Pericardium fibroblast (primary cell): ENCODE data around the gene COX11. TPM values are rescaled to one million over a fixed set of nuclear protein-coding genes. Genes with fewer than 3 reads are reported as not detected.

ENCODE experiments used
- total RNA-seq: library from RNA; depleted of rRNA; stranded (reverse); fragments of >200 nt; gene quantifications from 2 replicates; pipeline ENCODE4 v1.2.3, GENCODE V29; 2015

Gene COX11
- total RNA-seq = 18.1 and 26.5 TPM in 2 replicates

GRCh38 chr17:54968262-54968987 lies at the start of gene COX11, which contains the start of gene STXBP4:
TSS of gene COX11 (minus strand) at chr17:54968654. CDS start at chr17:54968646, 8 bp downstream.
TSS of gene STXBP4 (plus strand) at chr17:54968765. CDS start at chr17:54986220, 17,455 bp downstream.

Other genes with a start within 250 kb of the COX11 start
- gene TOM1L1, start 67.8 kb downstream of the COX11 start, total RNA-seq = 8.2 and 25.1 TPM in 2 replicates
- 7.0 and 18.6 TPM in 2 replicates for gene STXBP4, start 111 bp upstream of the COX11 start, total RNA-seq